ENCODE measurements around the gene PRR19. TPM values are rescaled to one million over a fixed set of nuclear protein-coding genes. Genes with fewer than 3 reads are reported as not detected.

PRR19 gene
- total RNA-seq, 1 experiment from 2014 or later, result 3.2 TPM

GRCh38 chr19:42303876-42304275, 1.9 kb downstream of the PRR19 start:
- no peak overlapping the region for H2BK20ac ChIP-seq (ENCODE audit: low read depth, low read length, poor library complexity, severe bottlenecking)
- no peak overlapping the region for H2BK5ac ChIP-seq (ENCODE audit: insufficient read length, low read length)
- H3K9me3 ChIP-seq (ENCODE audit: control insufficient read depth, low read depth, low read length), result no peaks in the 10 kb centered on the region
- H3K4me1 Mint-ChIP-seq, result peaks cover 22 to 24% of the 10 kb centered on the region in 2 experiments
- H3K18ac ChIP-seq (ENCODE audit: insufficient read length, low read depth, low read length), result no peak overlapping the region
- no peak overlapping the region for H4K91ac ChIP-seq (ENCODE audit: insufficient read length, low read depth, low read length)
- no peak overlapping the region for H2AFZ ChIP-seq (ENCODE audit: low read length)
- H3K4ac ChIP-seq (ENCODE audit: low read depth, low read length), result no peak overlapping the region
- H2BK15ac ChIP-seq (ENCODE audit: low read depth, low read length), result no peak overlapping the region
- no peak overlapping the region for H3K9ac ChIP-seq (ENCODE audit: extremely low read depth, insufficient read length, low read length)
- no peak overlapping the region for H3K14ac ChIP-seq (ENCODE audit: insufficient read depth, low read length)
- H3K23me2 ChIP-seq (ENCODE audit: insufficient read length, low read depth, low read length, poor library complexity, severe bottlenecking), result peaks cover 4% of the 10 kb centered on the region
- H4K8ac ChIP-seq (replicated peaks; ENCODE audit: insufficient read length, low read depth, low read length), result no peak overlapping the region
- WGBS (ENCODE audit: extremely low coverage, insufficient read length, low lambda C conversion rate), result no CpG with 5 or more reads among the region's 8 CpGs
- no peak for TF ChIP-seq CTCF (conservative IDR thresholded peaks at IDR 0.05)
- H3K4me3 Mint-ChIP-seq, result peak overlapping the region in 1 of 2 experiments; percentile 93; a peak in 2 of 5 replicates
- peaks cover 11% of the 10 kb centered on the region; the same call in 1 of the 2 replicates for H3K4me1 ChIP-seq (ENCODE audit: insufficient read depth, low read length)
- peak overlapping the region in 1 of 3 experiments; percentile 14; a peak in 2 of 7 replicates for H3K27ac Mint-ChIP-seq
- no peak overlapping the region for H2BK120ac ChIP-seq (ENCODE audit: low read depth, low read length, poor library complexity, severe bottlenecking)
- no peak overlapping the region for H3T11ph ChIP-seq (ENCODE audit: low read length)
- no peak for DNase-seq
- no peaks in the 10 kb centered on the region for H4K20me1 ChIP-seq (ENCODE audit: control insufficient read depth, insufficient read depth, insufficient read length)
- no peaks in the 10 kb centered on the region for H3K9me3 Mint-ChIP-seq
- H3K56ac ChIP-seq (ENCODE audit: insufficient read length, low read depth, low read length), result no peak overlapping the region
- H3K79me2 ChIP-seq (ENCODE audit: insufficient read depth, low read length), result no peaks in the 10 kb centered on the region; the same call in 1 of the 2 replicates
- H3K27me3 Mint-ChIP-seq (ENCODE audit: low read depth), result peaks cover 15% of the 10 kb centered on the region
- no peak overlapping the region for H3K4me2 ChIP-seq (ENCODE audit: insufficient read depth, insufficient read length, low read length)
- H2AK5ac ChIP-seq (ENCODE audit: insufficient read length, low read length), result no peak overlapping the region
- H2BK12ac ChIP-seq (ENCODE audit: insufficient read length, low read depth, low read length), result no peak overlapping the region
- no peak overlapping the region for H3K27ac ChIP-seq (ENCODE audit: insufficient read length, low read depth, low read length)
- H3K79me1 ChIP-seq (ENCODE audit: insufficient read depth, low read depth, low read length, poor library complexity, severe bottlenecking), result peaks cover 3% of the 10 kb centered on the region
- H3K27me3 ChIP-seq (ENCODE audit: insufficient read depth, low read length), result no peaks in the 10 kb centered on the region
- peaks cover 5 to 13% (median 8%) of the 10 kb centered on the region in 3 experiments; a peak in 6 of 7 replicates for H3K36me3 Mint-ChIP-seq (ENCODE audit: insufficient read depth in 1 of 3, low read depth in 3 of 3)
- no peak overlapping the region for H4K5ac ChIP-seq (ENCODE audit: insufficient read length, low read depth, low read length)
- no peak overlapping the region for H3K23ac ChIP-seq (ENCODE audit: insufficient read length, low read depth, low read length)
